Iris pigment epithelial cell (primary cell): ENCODE measurements around the gene CNIH2.

Experiments used
- DNase-seq: peaks from one replicate; pipeline ENCODE4 v3.0.0-alpha.2; 2011; ENCODE audit warnings: low read depth

Gene CNIH2

GRCh38 chr11:66331542-66332370, 53.8 kb downstream of the CNIH2 start:
- DNase-seq, result no peak

DNA sequence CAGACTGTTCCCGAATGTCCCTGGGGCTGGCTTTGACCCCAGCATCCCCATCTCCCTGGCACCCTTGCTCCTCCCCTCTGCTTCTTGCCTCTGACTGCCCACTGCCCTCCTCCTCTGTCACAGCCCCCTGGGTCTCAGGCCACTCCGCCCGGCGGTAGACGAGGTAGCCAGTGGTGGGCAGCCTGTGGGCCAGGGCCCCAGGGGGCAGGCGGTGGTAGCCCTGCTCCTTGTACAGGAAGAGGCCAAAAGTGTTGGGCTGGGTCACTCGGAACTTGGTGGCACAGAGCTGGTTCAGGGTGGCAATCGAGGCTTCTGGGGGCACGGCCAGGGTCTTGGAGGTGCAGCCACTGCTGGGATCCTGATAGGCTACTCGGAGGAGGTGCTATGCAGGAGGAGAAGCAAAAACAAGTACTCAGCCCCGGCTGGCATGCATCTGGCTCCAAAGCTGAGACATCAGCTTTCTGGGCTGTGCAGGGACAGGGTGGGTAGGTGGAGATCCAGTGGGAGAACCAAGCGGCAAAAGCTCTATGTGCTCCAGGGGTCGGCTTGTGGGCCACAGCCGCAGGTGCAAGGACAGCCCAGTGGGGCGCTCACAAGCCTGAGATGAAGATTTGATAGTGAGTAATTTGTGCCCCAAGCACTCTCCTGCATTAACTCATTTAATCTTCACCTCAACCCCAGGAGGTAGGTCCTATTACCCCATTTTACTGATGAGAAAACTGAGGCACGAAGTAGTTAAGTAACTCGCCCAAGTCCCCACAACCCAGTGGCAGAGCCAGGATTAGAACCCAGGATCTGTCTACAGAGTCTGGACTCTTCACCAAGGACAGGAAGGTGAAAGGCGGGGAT, 54.6 kb downstream of the CNIH2 start:
- DNase-seq, result no peak

DNA sequence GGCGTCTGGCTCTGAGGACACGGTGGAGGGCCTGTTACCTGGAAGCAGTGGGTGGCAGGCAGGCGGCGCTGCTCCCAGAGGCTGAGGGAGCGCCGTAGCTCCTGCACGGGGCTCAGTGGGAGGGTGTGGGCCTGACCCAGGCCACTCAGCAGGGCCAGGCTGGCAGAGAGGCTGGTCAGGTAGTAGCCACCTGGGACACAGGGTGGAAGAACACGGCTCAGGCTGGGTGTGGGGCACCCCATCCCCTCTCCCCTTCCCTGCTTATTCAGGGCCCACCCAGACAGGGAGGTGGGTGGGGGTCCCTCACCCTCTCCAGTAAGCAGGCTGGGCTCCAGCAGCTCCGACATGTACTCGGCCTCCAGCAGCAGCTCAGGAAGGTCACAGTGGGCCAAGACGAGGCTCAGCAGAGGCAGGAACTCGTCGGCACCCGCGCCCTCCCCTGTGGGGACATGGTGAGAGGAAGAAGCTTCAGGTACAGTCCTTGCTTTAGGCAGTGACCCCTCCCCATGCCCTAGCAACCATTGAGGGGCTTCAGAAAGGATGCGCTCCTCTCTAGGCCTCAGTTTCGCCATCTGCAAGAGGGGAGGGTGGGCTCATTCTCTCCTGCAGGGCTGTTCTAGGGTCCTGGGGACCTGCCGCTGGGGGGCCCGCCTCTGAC, 55.4 kb downstream of the CNIH2 start:
- DNase-seq, result no peak
